HG02678 (cell line): ENCODE data around the gene P4HTM.
A peak's percentile ranks its signal among the peaks of the same experiment; 100 is the strongest.

Source experiments
- ATAC-seq: cut with Tn5 transposase; IDR thresholded peaks from one replicate; pipeline ENCODE4 v1.9.1; 2021; ENCODE audit warnings: mild to moderate bottlenecking, moderate library complexity; ENCODE audit not compliant: unreplicated experiment

P4HTM gene

DNA sequence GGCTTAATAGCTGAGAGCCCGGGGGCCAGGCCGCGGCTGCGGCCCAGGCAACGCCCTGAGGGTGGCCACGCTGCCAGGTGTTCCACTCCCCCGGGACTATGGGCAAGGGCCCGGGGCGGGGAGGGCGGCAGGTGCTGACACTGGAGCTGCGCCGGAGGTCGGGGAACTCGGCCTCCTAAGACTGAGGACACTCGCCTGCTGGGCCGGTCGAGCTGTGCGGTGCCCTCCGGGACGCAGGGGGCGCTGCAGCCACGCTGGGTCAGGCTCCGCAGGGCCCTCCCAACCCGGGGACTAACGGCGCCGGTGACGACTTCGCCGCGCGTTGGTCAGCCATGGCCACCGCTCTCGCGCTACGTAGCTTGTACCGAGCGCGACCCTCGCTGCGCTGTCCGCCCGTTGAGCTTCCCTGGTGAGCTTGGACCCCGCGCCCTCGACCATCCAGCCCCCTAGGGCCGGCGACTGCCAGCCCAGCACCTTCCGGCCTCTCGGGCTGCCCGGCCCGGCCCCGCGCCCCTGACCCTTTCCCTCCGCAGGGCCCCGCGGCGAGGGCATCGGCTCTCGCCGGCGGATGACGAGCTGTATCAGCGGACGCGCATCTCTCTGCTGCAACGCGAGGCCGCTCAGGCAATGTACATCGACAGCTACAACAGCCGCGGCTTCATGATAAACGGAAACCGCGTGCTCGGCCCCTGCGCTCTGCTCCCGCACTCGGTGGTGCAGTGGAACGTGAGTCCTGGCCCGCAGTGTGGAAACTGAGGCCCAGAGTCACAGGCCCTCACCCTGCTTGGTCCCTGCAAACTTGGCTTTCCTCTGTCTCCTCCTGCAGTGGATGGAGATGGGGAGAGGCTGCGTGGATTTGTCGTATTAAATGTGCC is 32.0 kb downstream of the P4HTM start, which contains the start of gene NDUFAF3:
TSS of gene NDUFAF3 (plus strand) at position 309 of the 875 bp plus-strand sequence. CDS start at position 333, 24 bp downstream.
- peak; percentile 58 for ATAC-seq

DNA sequence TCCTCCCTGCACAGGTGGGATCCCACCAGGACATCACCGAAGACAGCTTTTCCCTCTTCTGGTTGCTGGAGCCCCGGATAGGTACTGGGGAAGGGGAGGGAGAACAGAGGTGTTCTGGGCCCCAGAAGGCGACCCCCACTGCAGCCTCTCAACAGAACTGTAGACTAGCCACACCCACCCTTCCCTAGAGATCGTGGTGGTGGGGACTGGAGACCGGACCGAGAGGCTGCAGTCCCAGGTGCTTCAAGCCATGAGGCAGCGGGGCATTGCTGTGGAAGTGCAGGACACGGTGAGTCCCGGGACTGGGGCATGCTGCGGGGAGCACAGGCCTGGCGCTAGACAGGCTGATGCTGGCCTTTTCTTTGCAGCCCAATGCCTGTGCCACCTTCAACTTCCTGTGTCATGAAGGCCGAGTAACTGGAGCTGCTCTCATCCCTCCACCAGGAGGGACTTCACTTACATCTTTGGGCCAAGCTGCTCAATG is 32.7 kb downstream of the P4HTM start:
- ATAC-seq: no peak

DNA sequence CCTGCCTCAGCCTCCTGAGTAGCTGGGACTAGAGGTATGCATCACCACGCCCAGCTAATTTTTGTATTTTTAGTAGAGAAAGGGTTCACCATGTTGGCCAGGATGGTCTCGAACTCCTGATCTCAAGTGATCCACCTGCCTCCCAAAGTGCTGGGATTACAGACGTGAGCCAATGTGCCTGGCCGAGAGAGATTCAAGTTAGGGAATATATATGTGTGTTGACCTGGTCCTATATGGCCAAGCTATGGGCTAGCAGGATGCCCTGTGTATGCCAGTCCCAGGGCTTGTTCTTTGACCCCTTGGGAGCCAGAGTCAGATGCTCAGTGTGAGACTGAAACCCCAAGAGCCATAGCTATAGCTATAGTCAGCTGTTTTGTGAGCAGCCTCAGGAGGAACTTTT is 33.7 kb downstream of the P4HTM start:
- ATAC-seq: no peak

DNA sequence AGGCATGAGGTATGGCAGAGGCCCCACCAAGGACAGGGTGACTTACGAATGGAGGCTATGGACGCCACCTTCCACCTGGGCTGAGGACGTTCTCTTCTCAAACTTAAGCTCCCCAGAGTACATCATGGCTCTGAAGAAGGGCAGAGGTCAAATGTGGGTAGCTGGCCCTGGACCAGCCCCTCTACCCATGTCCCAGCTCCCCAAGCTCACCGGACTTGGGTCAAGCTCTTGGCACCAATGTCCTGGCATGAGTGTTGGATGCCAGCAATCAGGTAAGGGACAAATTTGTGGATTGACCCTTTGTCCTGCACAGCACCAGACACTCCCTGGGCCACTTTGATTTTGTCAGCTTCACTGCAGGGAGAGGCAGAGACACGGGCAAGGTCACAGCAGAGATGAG is 34.4 kb downstream of the P4HTM start:
- no peak for ATAC-seq

DNA sequence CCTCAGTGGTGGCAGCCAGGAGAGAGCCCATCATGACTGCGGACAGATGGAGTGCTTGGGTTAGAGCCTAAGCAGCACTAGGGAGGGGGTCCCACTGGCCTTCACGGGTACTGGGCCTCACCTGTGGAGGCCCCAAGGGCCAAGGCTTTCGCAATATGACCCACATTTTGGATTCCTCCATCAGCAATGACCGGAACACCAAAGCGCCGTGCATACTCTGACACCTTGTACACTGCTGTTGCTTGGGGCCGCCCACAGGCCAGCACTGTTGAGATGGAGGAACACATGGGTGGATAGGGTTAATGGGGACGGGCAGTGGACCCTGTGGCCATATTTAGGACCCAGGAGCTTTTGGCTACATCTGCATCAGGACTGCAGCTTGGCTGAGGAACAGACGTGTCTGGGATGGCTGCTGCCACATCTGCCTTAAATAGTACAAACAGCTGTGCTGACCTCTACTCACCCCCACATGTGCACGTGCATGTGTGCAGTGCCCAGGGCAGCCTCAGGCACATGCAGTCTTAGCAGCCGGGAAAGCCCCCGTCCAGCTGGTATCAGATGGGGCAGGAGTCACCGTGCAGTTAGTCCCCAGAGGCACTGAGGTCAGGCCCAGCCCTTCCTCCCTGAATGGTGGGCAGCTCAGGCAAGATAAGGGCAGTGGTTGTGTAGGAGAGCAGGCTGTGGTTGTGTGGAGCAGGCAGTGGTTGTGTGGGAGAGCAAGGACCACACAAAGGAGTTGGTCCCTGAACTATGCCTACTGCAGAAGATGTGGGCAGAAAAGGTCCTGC is 35.2 kb downstream of the P4HTM start:
- ATAC-seq: no peak

DNA sequence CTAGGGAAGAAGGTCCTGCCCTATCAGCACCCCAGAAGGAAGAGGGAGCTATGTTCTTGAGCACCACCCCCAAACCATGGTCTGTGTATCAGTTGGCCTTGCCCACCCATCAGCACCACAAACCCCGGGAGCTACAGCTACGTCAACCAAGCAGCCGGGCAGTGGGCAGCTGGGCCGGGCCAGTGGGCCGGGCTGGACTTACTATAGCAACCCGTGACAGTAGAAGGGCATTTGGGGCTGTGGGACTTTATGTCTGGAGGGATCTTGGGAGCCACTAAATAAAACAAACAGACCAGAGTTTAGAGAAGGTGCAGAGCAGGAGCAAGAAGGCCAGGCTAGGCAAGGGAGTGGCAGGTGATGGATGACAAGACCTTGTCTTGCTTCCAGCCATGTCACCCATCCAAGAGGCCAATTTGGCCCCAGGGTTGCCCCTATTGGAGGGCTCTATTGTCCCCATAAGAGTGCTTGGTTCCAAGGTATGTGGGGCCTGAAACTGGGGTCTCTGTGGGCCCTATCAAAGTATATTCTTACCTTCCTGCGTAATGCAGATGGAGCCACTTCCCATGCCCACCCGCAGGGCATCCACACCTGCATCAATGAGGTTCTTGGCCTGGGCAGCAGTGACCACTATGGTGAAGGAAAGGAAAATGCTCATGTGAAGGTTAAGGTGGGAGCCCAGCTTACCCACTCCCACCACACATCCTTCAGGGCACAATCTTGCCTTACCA is 35.9 kb downstream of the P4HTM start:
- ATAC-seq: no peak

DNA sequence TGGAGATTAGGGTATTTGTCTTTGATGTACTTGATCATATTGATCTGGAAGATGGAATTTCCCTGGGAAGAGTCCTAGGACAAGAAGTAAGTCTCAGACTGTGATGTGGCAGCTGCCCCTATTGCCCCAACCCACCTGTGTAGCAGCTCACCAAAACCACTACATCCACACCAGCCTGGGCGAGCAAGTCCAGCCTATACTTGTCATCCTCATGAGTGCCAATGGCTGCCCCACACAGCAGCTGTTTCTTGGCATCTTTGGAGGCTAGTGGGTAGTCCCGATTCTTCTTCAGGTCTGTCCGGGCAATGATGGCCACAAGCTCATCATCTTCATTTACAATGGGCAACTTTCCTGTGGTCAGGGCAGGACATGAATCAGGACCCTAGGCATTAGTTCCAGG is 36.5 kb downstream of the P4HTM start:
- ATAC-seq: no peak

DNA sequence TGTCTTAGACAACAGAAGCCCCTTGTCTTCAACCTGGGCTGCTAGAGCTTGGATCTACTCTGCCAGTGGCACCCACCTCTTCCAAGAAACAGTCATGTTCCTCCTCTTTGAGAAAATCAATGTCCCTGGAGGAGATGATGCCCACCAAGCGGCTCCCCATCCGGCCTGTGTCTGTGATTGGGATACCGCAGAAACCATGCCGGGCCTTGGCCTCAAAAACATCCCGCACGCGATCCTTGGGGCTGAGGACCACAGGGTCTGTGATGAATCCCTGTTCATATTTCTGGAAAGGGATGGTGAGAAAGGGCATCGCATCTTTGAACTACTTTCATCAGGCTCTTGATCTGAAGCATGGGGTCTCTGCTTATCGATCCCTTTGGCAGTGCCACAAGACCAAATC is 37.6 kb downstream of the P4HTM start:
- no peak for ATAC-seq

DNA sequence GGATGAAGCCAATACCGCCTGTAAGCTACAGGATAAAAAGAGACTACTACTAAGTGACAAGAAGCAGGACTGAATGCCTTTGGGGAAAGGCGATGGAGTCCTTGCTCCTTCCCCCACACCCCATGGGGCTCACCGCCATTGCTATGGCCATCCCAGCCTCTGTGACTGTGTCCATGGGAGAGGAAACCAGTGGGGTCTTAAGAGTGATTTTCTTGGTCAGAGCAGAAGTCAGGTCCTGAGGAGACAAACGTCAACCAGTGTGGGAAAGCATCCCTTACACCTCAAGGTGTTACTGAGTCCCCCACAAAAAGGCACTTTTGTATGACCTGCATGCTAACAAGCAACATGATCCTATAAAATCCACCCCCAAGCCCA is 38.2 kb downstream of the P4HTM start:
- ATAC-seq: no peak

DNA sequence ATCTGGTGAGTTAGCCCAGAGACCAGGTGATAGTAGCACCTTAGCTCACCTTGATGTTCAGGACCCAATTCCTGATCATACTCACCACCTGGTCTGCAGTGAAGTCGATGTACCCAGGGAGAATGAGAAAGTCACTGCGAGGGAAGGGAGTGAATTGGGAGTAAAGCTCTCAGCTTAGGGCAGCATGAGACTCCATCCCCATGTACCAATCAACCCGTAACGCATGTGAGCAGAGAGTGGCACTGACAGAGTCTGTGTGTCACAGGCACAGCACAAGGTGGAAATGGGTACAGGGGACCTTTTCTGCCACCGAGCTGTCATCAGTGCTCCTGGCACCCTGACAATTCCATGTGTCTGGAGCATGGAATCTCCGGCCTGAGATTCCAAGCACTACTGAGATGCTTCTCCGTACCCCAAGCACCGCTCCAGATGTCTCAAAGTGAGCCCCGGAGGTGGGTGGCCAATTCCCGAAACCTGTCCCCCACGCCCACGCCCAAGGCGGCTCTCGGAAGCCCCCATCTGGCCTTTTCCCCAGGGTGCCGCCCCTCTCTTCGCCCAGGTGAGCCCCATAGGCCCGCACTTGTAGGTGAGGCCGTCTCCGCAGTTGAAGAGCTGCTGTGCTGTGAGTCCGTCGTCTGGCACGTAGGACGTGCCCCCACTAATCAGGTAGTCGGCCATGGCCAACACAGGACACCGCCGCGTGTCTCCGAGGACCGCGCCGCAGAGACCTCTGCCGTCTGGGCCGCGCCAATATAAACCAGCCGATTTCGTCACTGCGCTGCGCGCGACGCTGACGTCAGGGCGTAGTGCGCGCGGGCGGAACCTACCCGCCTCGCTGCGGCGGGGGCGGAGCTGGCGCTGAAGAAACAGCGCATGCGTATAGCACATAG is 38.9 kb downstream of the P4HTM start, which contains the start of gene IMPDH2:
TSS of gene IMPDH2 (minus strand) at position 726 of the 890 bp plus-strand sequence. CDS start at position 678, 48 bp downstream.
- peak; percentile 91 for ATAC-seq

DNA sequence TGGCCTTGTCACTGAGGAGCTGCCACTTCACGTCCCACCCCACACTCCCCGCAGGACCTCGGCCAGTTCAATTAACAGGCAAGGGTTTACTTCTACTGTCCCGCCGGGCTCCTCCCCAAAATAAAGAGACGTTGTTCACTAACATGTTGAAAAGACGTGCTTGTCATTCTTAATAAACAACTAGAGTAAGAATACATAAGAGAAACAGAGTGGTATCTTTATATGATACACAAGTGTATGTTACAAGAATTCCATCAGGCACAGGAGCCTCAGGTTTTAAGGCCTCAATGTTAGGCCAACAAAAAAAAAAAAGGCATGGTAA is 39.5 kb downstream of the P4HTM start:
- ATAC-seq: no peak

DNA sequence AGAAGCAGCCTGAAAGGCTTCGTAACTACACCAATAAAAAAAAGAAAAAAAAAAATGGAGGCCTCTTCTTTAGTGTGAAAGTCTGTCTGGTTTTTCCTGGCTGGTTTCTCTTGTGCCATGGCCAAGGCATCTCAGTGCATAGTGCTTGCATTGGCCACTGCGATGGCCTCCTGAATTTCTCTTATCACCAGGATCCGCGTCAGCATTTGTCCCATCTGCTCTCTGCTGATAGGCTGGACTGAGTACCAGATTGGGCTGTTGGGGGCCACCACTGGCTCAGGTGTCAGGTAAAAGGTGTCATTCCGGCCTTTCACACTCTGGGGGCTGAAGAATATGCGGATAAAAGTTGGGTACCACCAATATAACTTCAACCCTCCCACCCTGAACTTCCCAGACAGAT is 40.3 kb downstream of the P4HTM start:
- no peak for ATAC-seq

DNA sequence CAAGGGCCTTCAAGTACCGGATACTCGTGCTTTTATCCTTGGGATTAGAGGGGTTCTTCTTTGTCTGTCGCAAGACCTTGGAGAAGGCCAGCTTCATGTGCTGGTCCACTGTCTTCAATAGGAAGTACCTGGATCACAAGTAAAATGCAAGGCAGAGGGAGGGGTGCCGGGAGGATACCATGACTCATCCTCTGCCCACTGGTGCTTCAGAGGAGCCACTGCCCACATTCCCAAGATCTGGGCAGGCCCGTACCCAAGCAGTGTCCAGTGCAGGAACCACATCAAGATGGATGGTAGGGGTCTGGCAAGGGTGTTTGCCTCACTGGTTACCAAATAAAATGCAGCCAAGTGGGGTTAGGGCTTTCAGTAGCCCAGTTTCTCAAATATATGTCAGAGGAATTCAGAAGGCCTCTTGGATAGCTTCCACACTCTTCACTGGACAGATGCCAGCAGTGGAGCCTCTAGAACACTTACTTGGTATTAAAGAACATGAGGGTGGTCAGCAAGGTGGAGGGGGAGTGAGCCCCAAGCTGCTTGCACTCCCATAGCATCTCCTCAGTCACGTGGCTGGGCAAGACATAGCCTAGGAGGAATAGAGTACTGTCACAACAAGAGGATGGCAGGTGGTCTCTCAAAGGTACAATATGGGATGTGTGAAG is 42.7 kb downstream of the P4HTM start:
- ATAC-seq: no peak

DNA sequence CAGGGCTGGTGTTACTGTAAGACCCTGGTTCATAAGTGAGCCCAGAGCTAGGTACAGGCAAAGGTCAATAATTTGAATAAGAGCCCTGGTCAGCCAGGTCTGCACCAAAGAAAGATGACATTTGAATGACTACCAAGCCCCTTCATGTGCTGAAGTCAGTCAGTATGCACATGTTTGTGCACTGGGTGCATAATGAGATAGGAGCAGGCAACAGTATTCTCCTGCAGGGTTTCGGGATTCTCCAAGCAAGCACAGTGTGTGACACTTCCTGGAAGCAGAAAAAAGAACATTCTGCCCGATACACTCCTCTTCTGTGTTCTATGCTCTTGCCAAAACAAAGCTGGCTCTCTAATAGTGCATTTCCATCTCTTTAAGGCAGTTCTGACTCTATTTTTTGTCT is 44.6 kb downstream of the P4HTM start:
- ATAC-seq: no peak

DNA sequence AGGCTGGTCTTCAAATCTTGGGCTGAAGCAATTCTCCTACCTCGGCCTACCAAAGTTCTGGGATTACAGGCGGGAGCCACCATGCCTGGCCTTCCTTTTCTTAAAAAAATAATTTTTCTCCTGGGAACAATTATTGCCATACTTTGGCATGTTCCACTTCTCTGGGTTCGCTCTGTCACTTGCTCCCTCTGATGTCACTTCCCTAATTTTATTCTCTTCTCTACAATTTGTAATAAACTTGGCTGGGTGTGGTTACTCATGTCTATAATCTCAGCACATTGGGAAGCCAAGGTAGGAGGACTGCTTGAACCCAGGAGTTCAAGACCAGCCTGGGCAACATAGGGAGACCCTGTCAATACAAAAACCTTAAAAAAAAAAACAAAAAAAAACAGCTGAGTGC is 45.2 kb downstream of the P4HTM start:
- ATAC-seq: no peak

DNA sequence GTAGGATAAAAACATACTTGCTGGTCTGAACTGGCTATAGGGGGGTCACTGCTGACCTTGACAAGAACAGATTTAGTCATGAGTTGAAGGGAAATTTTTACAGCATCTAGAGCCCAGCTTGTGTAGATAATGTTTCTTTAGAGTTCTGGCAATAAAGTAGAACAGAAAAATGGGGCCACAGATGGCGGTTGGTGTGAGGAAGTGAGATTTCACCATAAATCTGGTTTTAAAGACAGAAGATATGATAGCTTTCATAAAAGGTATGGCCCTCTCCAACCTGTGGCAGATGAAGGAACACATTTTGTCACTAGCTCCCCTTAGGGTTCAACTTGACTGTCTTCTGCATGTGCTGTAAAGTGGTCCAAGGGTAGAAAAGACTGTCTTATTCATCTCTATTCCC is 63.5 kb downstream of the P4HTM start:
- ATAC-seq: no peak

DNA sequence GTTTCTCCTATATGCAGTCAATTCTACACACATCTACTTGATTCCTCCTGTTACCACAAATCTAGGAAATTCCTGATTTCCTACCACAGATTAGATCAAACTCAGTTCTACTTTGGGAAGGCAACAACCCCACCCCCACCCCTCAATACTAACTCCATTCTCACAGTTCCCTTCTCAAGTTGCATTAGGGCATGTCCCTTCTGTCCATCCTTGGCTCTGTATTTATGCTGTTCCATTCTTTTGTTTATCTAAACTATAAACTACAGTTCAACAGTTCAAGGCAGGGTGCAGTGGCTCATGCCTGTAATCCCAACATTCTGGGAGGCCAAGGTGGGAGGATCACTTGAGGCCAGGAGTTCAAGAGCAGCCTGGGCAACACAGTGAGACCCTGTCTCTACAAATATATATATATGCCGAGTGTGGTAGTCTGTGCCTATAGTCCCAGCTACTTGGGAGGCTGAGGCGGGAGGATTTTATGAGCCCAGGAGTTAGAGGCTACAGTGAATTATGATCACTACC is 64.4 kb downstream of the P4HTM start:
- no peak for ATAC-seq
